HCT116 (cell line): ENCODE data around the gene CNGA3. TPM values are rescaled to one million over a fixed set of nuclear protein-coding genes. Genes with fewer than 3 reads are reported as not detected.

Experiments used
- ATAC-seq: fragments of 200-7000 bp; cut with Tn5 transposase; 2 replicates; pipeline ENCODE4 v1.9.1; 2020; ENCODE audit warnings: mild to moderate bottlenecking, moderate library complexity
- BruUV-seq: library from RNA; stranded (reverse); fragments of 400-500 nt; replicated peaks from 2 replicates; lab custom pipeline; 2021; lab: Mats Ljungman, UMichigan
- CTCF ChIA-PET: fragments of 300-600 bp; sonication (Branson Sonifier 250); formaldehyde crosslinking; loops from one replicate; lab custom pipeline; 2021; ENCODE audit warnings: antibody characterized with exemption; lab: Charles Lee
- POLR2A ChIA-PET: fragments of 300-600, 350-600 bp; sonication (Branson Sonifier 250); formaldehyde crosslinking; loops from one replicate; lab custom pipeline; 2021; ENCODE audit warnings: antibody characterized with exemption; lab: Charles Lee
- RAD21 ChIA-PET, 2 experiments: fragments of 300-600 bp; sonication (Branson Sonifier 250); formaldehyde crosslinking; loops; one replicate each; lab custom pipeline; 2023; ENCODE audit warnings: low total read pairs in 2 of 2; ENCODE audit not compliant: uncharacterized antibody in 2 of 2, unreplicated experiment in 2 of 2, low non-redundant PET in 1 of 2; lab: Charles Lee
- DNase-seq: peaks from one replicate; pipeline ENCODE4 v3.0.0-alpha.2; 2010; ENCODE audit warnings: low read depth, low spot score
- H2AFZ ChIP-seq: fragments of 200-600 bp; shearing (Covaris generic), sonication (generic); 2 replicates; pipeline ENCODE4 v1.6.1; 2017; ENCODE audit warnings: low read depth, mixed run types, mixed read lengths, antibody characterized with exemption, low read length; ENCODE audit not compliant: poor library complexity, severe bottlenecking
- H3K27ac ChIP-seq: 2 replicates; pipeline ENCODE4 v1.5.1; 2012; ENCODE audit warnings: low read depth, low read length
- H3K27me3 ChIP-seq: fragments of 200-600 bp; sonication (generic); 2 replicates; pipeline ENCODE4 v1.6.1; 2016; ENCODE audit warnings: mixed run types, low read length, mixed read lengths; ENCODE audit not compliant: insufficient read depth
- H3K36me3 ChIP-seq, 2 experiments: fragments of 200-500 bp in 1 of 2; fragments of 200-600 bp in 1 of 2; sonication (Bioruptor generic) in 1 of 2; sonication (generic) in 1 of 2; 2 replicates each; pipeline versions ENCODE4 v1.5.1 to v1.6.1; 2014 to 2016; ENCODE audit warnings: low read length in 2 of 2, inconsistent platforms in 1 of 2, mixed read lengths in 1 of 2, mixed run types in 1 of 2; ENCODE audit not compliant: insufficient read depth in 2 of 2, control insufficient read depth in 1 of 2
- H3K4me1 ChIP-seq, 2 experiments: fragments of 200-600 bp in 1 of 2; sonication (generic) in 1 of 2; 2 replicates each; pipeline versions ENCODE4 v1.5.1 to v1.6.1; 2012 to 2017; ENCODE audit warnings: low read length in 2 of 2, inconsistent platforms in 1 of 2, mild to moderate bottlenecking in 1 of 2, mixed read lengths in 1 of 2, mixed run types in 1 of 2, moderate library complexity in 1 of 2; ENCODE audit not compliant: insufficient read depth in 2 of 2, control insufficient read depth in 1 of 2
- H3K4me2 ChIP-seq: fragments of 200-600 bp; sonication (generic); 2 replicates; pipeline ENCODE4 v1.6.1; 2017; ENCODE audit warnings: mixed run types, low read length, mixed read lengths
- H3K4me3 ChIP-seq, 2 experiments: fragments of 200-600 bp in 1 of 2; sonication (generic) in 1 of 2; replicated peaks in 1 of 2; 2 replicates each; pipeline ENCODE4 v1.5.1; 2011 to 2016; ENCODE audit warnings: low read length in 2 of 2, control low read depth in 1 of 2, low read depth in 1 of 2, mild to moderate bottlenecking in 1 of 2, mixed read lengths in 1 of 2, mixed run types in 1 of 2
- H3K79me2 ChIP-seq: fragments of 200-600 bp; sonication (generic); 2 replicates; pipeline ENCODE4 v1.6.1; 2017; ENCODE audit warnings: mild to moderate bottlenecking, mixed run types, low read length, moderate library complexity, mixed read lengths; ENCODE audit not compliant: insufficient read depth
- H3K9ac ChIP-seq: fragments of 200-600 bp; sonication (generic); 2 replicates; pipeline ENCODE4 v1.6.1; 2016; ENCODE audit warnings: low read length, mixed read lengths
- H3K9me2 ChIP-seq: fragments of 200-600 bp; sonication (generic), shearing (Covaris generic); 2 replicates; pipeline ENCODE4 v1.6.1; 2017; ENCODE audit warnings: mixed run types, mild to moderate bottlenecking, moderate library complexity; ENCODE audit not compliant: insufficient read depth
- H3K9me3 ChIP-seq, 2 experiments: fragments of 200-500 bp in 1 of 2; fragments of 200-600 bp in 1 of 2; sonication (Bioruptor generic) in 1 of 2; sonication (generic) in 1 of 2; 2 replicates each; pipeline ENCODE4 v1.6.1; 2014 to 2017; ENCODE audit warnings: low read length in 2 of 2, mixed read lengths in 2 of 2, inconsistent platforms in 1 of 2, low read depth in 1 of 2, mild to moderate bottlenecking in 1 of 2, mixed run types in 1 of 2, moderate library complexity in 1 of 2; ENCODE audit not compliant: control insufficient read depth in 1 of 2, insufficient read depth in 1 of 2
- H4K20me1 ChIP-seq: fragments of 200-600 bp; sonication (generic), shearing (Covaris generic); 2 replicates; pipeline ENCODE4 v1.6.1; 2017; ENCODE audit warnings: mixed run types, mild to moderate bottlenecking, moderate library complexity; ENCODE audit not compliant: insufficient read depth
- CBX3 ChIP-seq: IDR thresholded peaks from 2 replicates; pipeline ENCODE4 v1.6.1; 2012; ENCODE audit warnings: low read depth
- CEBPB ChIP-seq: IDR thresholded peaks from 2 replicates; pipeline ENCODE4 v1.6.1; 2012; ENCODE audit warnings: low read depth
- EGR1 ChIP-seq: IDR thresholded peaks from 2 replicates; pipeline ENCODE4 v1.6.1; 2012; ENCODE audit warnings: low read depth
- EZH2 ChIP-seq: fragments of 200-600 bp; sonication (generic); IDR thresholded peaks from 2 replicates; pipeline ENCODE4 v1.6.1; 2017; ENCODE audit warnings: antibody characterized with exemption, mixed run types
- EZH2phosphoT487 ChIP-seq: fragments of 200-600 bp; IDR thresholded peaks from 2 replicates; pipeline ENCODE4 v1.6.1; 2018; ENCODE audit warnings: antibody characterized with exemption, borderline replicate concordance
- JUND ChIP-seq: IDR thresholded peaks from 2 replicates; pipeline ENCODE4 v1.6.1; 2012
- MAX ChIP-seq: IDR thresholded peaks from 2 replicates; pipeline ENCODE4 v1.6.1; 2012
- POLR2A ChIP-seq: IDR thresholded peaks from 2 replicates; pipeline ENCODE4 v1.7.0; 2011; ENCODE audit warnings: borderline replicate concordance; ENCODE audit not compliant: insufficient read depth, insufficient read length; ENCODE audit errors: extremely low read depth
- POLR2AphosphoS5 ChIP-seq: IDR thresholded peaks from 2 replicates; pipeline ENCODE4 v1.6.1; 2011; ENCODE audit warnings: mild to moderate bottlenecking, low read depth, low read length, moderate library complexity
- REST ChIP-seq: IDR thresholded peaks from 2 replicates; pipeline ENCODE4 v1.6.1; 2012; ENCODE audit warnings: low read depth
- SIN3A ChIP-seq: IDR thresholded peaks from 2 replicates; pipeline ENCODE4 v1.6.1; 2012; ENCODE audit warnings: low read depth
- SP1 ChIP-seq: IDR thresholded peaks from 2 replicates; pipeline ENCODE4 v1.6.1; 2012; ENCODE audit warnings: low read depth
- SRF ChIP-seq: IDR thresholded peaks from 2 replicates; pipeline ENCODE4 v1.6.1; 2012; ENCODE audit warnings: low read depth
- TCF7L2 ChIP-seq: IDR thresholded peaks from 2 replicates; pipeline ENCODE4 v1.7.0; 2011; ENCODE audit warnings: borderline replicate concordance, inconsistent platforms; ENCODE audit not compliant: insufficient read depth, insufficient read length; ENCODE audit errors: extremely low read depth
- YY1 ChIP-seq: IDR thresholded peaks from 2 replicates; pipeline ENCODE4 v1.6.1; 2011; ENCODE audit warnings: low read length, low read depth, moderate library complexity, mild to moderate bottlenecking; ENCODE audit not compliant: insufficient replicate concordance; ENCODE audit errors: extremely low read depth
- ZBTB33 ChIP-seq: IDR thresholded peaks from 2 replicates; pipeline ENCODE4 v1.6.1; 2011; ENCODE audit warnings: mild to moderate bottlenecking, low read length, moderate library complexity; ENCODE audit not compliant: insufficient replicate concordance; ENCODE audit errors: extremely low read depth
- ZFX ChIP-seq: fragments of 450-650 bp; IDR thresholded peaks from 2 replicates; pipeline ENCODE4 v1.6.1; 2017
- ZNF274 ChIP-seq: fragments of 200-500 bp; sonication (Bioruptor generic); IDR thresholded peaks from 2 replicates; pipeline ENCODE4 v1.6.1; 2014; ENCODE audit warnings: mild to moderate bottlenecking, low read depth, low read length, inconsistent platforms
- intact Hi-C: fragments of 100-400 bp; cut with micrococcal nuclease; formaldehyde crosslinking; loops from 2 replicates; pipeline ENCODE4 v1.10.0; 2022
- total RNA-seq: library from RNA; stranded (reverse); gene quantifications from one replicate; pipeline ENCODE4 v1.2.1, GENCODE V29; 2021; ENCODE audit not compliant: unreplicated experiment

Gene CNGA3
- total RNA-seq, 1 experiment from 2014 or later = not detected

GRCh38 chr2:98426771-98427170, 80.5 kb downstream of the CNGA3 start (continued):
- no peak for TF ChIP-seq EGR1
- no peak for TF ChIP-seq SP1

DNA sequence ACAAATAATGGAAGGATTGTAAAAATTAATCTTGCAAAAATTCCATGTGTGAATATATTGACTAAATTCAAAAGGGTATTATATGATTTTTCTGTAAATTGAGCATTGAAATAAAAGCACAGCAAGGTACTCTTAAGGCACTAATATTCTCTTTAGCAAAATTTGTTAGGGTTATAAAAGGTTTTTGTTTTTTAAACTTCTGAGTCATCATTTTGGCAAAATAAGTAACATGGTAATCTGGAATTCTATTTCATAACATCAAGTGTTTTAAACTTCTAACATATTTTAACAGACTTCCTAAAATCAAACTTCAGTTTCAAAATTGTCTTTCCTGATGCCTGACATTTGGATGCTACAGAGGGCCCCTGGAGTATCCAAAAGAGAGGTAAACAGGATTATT, 85.9 kb downstream of the CNGA3 start:
- H3K4me1 ChIP-seq = peaks cover 0 to 4% of the 10 kb centered on the region in 2 experiments; a peak in 1 of 4 replicates
- H3K9me2 ChIP-seq = no peaks in the 10 kb centered on the region
- ChIA-PET RAD21 (no interaction called here), CTCF (no interaction called here), POLR2A (no interaction called here)
- no peak overlapping the region for H3K27ac ChIP-seq
- no TSS peak for BruUV-seq
- H4K20me1 ChIP-seq = no peaks in the 10 kb centered on the region
- no peak for ATAC-seq
- no peak overlapping the region for H3K4me3 ChIP-seq
- no peaks in the 10 kb centered on the region for H3K27me3 ChIP-seq
- H2AFZ ChIP-seq = no peak overlapping the region
- H3K79me2 ChIP-seq = no peaks in the 10 kb centered on the region
- H3K4me2 ChIP-seq = no peak overlapping the region
- H3K9ac ChIP-seq = no peak overlapping the region
- TF ChIP-seq ZFX (no peak), MAX (no peak), ZBTB33 (no peak), TCF7L2 (no peak), SP1 (no peak), POLR2A (no peak), POLR2AphosphoS5 (no peak), CEBPB (no peak), YY1 (no peak), EGR1 (no peak), SRF (no peak), REST (no peak), ZNF274 (no peak), EZH2 (no peak), CBX3 (no peak), EZH2phosphoT487 (no peak), SIN3A (no peak), JUND (no peak)
- intact Hi-C loops = no loop called here
- DNase-seq = no peak
- no peaks in the 10 kb centered on the region for H3K36me3 ChIP-seq
- H3K9me3 ChIP-seq = peaks cover 0 to 4% of the 10 kb centered on the region in 2 experiments; a peak in 1 of 4 replicates
